Measurements from ENCODE around the gene CORO7. TPM values are rescaled to one million over a fixed set of nuclear protein-coding genes. Genes with fewer than 3 reads are reported as not detected.

CORO7 gene
- 10 to 100 TPM; 13.9 to 26.1 (median 18.5) TPM for polyA plus RNA-seq (ENCODE audit: insufficient read depth in 1 of 5, insufficient read length in 5 of 5, low replicate concordance in 1 of 5)
- long read RNA-seq, donor 1, partial matches to known transcripts, result 0 of 3 reads
- long read RNA-seq, donor 1, other reads (novel, unspliced or antisense), result 0 of 3 reads
- long read RNA-seq, donor 2, partial matches to known transcripts, result 0 of 1 reads
- long read RNA-seq, donor 2, other reads (novel, unspliced or antisense), result 0 of 1 reads
- long read RNA-seq, donor 3, partial matches to known transcripts, result 0 of 3 reads
- long read RNA-seq, donor 3, other reads (novel, unspliced or antisense), result 0 of 3 reads
- long read RNA-seq, donor 4, result 0 reads
- long read RNA-seq, donor 5, partial matches to known transcripts, result 0 of 1 reads
- long read RNA-seq, donor 5, other reads (novel, unspliced or antisense), result 0 of 1 reads
- long read RNA-seq, donor 6, partial matches to known transcripts, result 77 of 79 reads
- long read RNA-seq, donor 6, other reads (novel, unspliced or antisense), result 0 of 79 reads
- long read RNA-seq, donor 7, partial matches to known transcripts, result 108 of 160 reads
- long read RNA-seq, donor 7, other reads (novel, unspliced or antisense), result 48 of 160 reads
- long read RNA-seq, donor 8, partial matches to known transcripts, result 0 of 1 reads
- long read RNA-seq, donor 8, other reads (novel, unspliced or antisense), result 0 of 1 reads

DNA sequence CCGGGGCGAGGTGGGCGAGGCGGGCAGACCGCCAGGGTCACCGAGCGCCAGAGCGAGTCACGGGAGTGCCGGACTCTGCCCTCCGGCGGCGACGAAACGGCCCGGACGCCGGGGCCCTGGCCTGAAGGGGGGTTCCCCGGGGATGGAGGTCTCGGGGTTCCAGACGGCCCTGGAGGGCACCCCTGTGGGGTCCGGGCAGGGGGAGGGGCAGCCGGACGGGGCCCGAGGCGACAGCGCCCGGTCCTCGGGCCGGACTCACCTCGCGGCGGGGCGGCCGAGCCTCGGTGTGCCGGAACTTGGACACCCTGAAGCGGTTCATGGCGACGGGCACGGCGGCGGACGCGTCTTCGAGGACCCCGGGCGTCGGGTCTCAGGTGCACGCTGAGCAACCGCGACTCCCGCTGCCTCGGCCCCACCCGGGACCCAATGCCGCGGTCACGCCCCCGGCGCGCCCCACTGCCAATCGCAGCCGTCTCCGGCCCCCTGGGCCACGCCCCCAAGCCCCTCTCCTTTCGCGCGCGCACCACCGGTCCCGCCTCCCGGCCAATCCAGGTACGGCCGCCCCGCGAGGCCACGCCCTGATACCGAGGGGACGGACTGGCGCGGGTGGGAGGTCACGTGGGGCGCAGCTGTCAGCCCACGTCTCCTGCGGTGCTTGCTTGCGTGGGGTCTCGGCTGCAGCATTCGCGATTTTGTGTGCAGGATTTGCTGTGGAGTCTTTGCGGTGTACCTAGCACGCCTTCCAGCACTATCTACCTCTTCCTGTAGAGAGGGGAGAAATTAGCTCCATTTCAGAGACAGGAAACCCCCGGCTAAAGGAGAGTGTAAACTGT lies at the start of gene CORO7:
CORO7 (minus strand) TSS at position 397 of the 833 bp plus-strand sequence; CDS start at position 319, 78 bp downstream.
- DNase-seq, result peak; percentile 86 to 88

DNA sequence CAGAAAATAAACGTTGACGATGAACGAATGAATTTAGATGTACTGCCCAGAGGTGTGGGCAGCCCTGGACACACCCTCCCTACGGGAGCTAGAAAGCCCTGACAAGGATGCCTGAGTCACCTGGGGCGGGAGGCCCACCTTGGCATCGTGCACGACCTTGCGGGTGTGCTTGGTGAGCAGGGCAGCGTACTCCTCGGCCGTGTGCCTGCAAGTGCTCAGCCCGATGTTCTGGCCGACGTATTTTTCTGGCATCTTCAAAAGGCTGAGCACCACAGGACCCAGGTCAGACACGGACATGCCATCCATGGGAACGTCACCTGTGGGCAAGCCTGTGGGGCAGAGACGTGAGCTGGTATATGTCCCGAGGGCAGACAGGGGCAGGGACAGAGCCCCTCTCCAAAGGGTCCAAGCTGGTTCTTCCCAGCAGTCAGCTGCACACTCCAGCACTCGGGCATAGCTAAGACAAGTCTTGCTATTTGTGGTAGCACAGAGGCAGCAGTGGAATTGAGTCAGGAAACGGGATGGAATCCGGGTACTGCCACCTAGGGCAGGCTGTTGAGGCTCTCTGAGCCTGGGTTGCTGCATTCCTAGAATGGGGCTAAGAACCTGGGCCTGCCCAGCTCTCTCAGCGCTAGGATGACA lies 47.2 kb upstream of the CORO7 start:
- no peak for DNase-seq

DNA sequence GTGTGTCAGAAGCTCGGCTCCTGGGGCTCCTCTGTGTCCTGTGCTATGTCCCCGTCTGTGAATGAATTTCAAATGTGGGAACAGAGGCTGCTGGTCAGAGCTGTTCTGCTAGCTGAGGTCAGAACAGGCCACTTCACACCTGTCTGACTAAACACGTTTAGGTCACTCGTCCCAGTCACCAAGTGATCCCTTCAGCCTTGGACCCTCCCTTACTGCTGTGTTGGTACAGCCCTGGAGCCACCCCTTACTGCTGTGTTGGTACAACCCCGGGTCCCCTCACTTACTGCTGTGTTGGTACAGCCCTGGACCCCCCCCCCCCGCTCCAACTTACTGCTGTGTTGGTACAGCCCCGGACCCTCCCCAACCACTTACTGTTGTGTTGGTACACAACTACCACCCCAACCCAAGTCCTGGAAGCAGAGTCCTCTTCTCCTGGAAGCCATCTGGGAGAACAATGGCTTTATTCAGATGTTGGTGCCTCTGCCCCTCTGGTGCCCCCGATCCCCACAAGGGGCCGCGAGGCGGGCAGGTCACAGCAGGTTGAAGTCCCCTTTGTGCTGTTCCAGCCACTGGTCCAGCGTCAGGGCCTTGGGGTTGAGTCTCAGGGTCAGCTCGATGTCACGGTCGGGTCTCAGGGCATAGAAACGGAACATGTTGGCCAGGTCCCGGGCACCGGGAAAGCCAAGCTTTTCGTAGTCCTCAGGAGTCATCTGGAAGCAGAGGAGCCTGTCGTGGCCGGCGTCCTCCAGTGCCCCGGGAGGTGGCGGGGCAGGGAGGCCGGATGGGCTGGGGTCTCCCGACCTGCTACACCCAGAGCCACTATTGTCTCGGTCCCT lies 45.1 kb upstream of the CORO7 start:
- DNase-seq, result no peak

DNA sequence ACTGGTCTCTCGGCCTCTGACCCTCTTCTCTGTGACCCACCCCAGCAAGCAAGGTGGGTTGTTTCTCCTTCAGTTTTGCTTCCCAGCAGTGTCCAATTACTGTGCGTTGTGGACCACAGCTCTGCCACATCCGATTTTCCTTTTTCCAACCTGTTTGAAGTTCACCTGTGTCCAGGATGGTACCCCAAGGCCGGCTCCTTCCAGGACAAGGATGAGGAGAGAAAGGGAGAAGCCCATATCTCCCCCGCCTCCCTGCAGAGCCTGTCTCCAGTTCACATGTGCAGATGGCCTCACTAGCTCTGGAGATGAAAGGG lies 44.5 kb upstream of the CORO7 start:
- no peak for DNase-seq

DNA sequence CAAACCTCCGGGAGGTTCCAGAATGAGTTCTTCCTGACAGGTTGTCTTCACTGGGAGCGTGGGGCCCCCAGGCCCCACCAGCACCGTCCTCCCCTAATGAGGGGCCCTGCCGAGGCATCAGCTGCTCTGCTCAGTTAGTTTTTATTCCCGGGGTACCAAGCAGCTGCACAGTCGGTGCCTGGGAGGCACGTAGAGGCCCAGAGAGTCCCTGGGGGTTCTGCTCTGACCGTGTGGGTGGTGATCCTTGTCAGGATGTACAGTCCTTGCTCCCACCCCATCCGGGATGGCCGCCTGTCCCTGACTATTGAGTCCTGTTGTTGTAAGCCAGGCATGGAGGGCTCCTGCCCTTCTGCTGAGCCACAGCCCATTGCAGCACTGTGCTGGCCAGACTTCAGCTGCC lies 39.6 kb upstream of the CORO7 start:
- DNase-seq, result no peak

DNA sequence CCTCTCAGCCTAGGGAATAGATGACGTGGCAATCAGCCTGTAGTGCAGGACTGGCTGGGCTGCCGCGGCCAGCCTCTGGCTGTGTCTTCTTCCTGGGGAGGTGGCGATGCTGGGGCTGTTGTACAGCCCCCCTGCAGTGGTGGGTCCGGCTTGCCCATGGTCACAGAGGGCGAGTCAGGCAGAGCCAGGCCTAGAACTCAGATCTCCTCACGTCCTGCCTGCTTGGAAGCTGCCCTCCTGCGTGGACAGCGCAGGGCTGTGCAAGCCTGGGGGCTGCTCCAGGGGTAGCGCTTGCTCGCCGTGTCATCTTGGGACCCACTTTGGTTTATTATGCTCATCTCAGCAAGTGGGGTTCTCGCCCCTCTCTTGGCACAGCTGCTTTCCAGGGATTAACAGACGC lies 38.7 kb upstream of the CORO7 start:
- DNase-seq, result no peak

DNA sequence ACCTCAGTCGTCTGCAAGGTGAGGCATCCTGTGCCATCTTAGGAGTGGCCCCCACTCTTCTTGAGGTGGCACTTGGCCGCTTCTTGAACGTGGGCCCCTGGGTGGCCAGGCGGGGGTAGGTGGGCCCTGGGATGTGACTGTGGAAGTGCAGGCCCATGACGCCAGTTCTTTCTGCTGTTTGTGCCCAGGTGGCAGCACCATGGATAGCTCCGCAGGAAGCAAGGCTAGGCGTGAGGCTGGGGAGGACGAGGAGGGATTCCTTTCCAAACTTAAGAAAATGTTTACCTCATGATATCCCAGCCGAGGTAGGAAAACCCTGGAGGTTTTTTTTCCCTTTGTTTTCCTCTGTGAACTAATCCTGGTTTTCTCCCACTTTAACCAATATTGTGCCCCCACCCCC lies 38.2 kb upstream of the CORO7 start:
- DNase-seq, result no peak

DNA sequence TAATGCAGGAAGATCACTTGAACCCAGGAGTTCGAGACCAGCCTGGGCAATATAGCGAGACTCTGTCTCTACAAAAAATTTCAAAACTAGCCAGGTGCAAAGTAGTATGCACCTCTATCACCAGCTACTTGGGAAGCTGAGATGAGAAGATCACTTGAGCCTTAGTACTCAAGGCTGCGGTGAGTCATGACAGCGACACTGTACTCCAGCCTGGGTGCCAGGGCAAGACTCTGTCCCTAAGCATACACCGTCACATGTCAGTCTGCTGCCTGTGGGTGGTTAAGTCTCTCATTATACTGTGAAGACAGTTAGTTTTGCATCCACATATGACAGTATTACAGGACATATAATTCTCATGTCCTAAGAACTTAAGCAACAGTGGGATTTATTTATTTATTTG lies 36.3 kb upstream of the CORO7 start:
- DNase-seq, result no peak

DNA sequence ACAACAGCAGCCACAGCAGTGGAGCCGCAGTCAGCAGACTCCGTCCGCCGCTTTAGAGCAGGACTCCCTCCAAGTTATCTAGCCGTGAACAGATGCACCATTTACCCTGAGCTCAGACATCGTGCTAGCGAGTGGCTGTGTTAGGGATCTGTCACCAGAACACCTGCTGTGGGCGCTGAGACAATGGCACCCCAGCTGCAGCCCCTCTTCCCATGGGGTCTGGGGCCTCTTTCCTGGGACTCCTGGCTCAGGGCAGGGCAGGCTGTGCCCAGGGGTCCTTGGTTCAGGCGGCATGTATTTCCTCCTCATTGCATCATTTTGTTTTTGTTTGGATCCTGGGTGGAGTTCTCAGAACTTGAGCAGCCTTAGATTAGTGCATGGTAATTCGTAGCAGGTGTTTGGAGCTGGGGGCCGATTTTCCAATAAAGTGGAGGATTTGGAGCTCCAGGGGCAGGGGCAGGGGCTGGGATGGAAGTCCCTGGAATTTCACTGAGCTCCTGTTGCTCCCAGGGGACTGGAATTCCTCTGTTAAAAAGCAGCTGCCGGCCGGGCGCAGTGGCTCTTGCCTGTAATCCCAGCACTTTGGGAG lies 34.6 kb upstream of the CORO7 start:
- no peak for DNase-seq

DNA sequence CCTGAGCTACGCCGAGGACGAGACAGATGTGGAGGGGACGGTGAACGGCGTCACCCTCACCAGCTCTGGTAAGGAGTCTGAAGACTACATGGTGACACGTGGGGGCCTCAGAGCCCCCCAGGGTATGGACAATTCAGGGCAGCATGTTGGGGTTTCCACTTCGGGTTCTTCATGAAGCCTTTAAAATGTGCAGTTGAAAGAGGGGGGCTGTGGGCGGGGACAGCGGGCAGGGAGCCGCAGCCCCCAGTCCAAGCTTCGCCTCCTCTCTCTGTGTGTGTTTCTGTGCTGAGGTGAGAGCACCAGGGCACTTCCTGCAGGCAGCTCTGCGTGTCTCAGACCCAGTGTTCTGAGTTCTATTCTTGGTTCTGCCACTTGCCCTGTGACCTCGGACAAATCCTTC lies 34.0 kb upstream of the CORO7 start:
- DNase-seq, result no peak

DNA sequence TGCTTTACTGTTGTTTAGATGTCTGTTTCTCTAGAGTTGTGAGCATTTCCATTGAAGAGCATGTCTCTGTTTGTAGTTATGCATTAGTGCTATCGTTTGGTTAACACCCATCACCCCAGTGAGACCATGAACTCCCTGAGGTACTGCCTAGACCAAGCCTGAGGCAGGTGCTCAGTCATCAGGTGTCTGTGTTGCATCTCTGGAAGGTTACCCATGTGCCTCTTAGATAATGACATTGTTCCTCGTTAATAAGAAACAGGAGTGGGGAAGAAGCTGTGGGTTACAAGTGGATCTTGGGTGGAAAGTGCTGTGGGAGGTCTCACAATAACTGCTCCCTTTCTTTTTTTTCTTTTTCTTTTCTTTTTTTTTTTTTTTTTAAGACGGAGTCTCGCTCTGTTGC lies 27.6 kb upstream of the CORO7 start:
- no peak for DNase-seq

DNA sequence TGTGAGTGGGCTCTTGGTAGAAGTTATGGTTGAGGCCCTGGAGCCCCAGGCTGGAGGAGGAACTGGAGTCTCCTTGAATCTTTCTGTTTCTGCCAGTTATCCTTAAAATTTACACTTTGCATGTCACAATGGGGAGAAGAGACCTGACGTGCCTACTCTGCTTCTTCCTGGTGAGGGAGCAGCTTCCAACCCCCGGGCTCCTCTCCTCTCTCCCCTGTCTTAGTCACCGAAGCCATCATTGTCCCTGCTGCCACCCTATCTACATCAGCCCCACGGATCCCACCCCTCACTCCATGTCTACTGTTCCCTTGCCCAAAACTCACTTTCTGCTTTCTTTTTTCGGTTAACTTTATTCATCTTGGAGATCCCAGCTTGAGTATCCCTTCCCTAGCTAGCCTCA lies 26.9 kb upstream of the CORO7 start:
- DNase-seq, result no peak

DNA sequence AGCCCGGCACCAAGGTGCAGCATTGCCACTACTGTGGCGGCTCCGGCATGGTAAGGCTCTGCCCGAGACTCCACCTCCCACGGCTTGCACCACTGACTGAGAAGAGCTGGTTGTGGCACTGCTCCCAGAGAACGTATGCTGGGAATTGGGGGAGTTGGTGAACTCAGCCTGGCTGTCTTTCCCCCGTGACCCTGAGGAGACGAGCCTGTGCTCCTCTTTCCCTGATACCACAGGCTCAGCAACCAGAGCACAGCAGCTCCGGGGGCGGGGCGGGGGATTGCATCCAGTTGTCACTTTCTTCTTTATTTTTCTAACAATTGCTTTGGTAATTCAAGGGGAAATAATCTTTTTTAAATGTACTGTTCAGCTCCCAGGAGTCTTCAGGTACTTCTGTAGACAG lies 26.0 kb upstream of the CORO7 start:
- DNase-seq, result no peak

DNA sequence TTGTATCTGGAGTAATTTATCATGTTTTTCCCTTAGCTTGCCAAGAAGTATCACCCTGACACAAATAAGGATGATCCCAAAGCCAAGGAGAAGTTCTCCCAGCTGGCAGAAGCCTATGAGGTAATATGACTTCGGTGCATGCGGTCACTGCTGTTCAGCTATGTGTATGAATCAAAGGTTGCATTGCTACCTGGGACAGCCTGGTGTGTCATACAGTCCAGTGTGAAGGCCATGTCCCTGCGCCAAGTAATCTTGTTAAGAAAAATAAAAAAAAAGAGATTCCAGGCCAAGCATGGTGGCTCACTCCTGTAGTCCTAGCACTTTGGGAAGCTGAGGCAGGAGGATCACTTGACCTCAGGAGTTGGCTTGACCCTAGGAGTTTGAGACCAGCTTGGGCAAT lies 21.0 kb upstream of the CORO7 start:
- DNase-seq, result no peak

DNA sequence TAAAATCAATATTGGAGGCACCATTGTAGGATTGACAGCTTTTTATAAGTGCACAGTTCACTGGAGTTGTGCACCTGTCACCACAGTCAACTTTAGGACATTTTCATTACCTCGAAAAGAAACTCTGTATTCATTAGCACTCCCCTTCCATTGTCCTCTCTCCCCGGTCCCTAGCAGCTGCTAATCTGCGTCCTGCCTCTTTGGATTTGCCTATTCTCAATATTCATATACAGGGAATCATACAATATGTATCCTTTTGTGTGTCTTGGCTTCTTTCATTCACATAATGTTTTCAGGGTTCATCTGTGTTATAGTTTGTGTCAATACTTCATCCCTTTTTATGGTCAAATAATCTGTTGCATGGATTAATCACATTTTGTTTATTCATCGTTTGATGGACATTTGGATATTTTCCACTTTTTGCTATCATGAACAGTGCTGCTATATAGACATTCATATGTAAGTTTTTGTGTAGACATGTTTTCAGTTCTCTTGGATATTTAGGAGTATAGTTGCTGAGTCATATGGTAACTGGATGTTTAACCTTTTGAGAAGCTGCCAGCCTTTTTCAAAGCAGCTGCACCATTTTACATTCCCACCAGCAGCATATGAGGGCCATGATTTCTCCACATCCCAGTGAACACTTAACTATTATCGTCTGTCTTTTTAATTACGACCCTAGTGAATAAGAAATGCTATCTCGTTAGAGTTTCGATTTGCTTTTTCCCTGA lies 19.1 kb upstream of the CORO7 start:
- DNase-seq, result no peak

DNA sequence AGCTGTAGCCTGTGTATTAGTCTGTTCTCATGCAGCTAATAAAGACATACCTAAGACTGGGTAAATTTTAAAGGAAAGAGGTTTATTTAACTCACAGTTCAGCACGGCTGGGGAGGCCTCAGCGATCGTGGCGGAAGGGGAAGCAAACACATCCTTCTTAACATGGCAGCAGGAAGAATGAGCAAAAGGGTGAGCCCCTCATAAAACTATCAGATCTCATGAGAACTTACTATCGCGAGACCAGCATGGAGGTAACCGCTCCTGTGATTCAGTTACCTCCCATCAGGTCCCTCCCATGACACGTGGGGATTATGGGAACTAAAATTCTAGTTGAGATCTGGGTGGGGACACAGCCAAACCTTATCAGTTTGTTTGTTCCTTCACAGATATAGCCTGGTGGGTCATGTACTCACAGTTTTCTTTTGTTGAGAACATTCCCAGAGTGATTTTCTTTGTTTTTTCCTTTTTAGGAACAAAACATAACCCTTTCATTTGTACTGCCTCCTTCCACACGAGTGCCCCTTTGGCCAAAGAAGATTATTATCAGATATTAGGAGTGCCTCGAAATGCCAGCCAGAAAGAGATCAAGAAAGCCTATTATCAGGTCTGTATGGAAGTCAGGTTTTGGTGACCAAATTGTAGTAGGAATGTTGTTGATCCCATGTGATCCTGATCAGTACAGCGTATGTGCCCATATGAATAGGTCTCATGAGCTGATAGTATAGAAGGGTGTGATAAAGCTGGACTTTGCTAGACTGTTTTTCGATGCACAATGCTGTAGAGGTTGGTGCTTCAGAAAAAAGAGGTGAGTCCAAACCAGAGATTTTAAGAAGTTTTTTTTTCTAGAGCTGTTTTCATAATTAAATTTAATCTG lies 17.8 kb upstream of the CORO7 start:
- no peak for DNase-seq

DNA sequence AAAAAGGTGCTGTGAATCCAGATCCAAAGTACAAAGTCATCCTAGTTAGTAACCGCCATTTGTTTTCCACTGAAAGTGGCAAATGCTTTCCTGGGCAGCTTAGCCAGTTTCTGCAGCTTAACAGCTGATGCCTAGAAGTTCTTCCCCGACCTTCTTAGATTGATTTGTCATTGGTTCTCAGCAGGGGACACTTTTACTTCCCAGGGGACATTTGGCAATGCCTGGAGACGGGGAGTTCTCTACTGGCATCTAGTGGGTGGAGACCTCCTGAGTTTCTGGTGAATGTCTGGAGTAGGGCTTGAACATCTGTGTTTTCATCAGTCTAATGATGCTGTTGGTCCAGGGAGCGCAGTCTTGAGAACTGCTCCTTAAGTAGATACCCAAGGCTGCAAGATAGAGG lies 16.8 kb upstream of the CORO7 start:
- no peak for DNase-seq

DNA sequence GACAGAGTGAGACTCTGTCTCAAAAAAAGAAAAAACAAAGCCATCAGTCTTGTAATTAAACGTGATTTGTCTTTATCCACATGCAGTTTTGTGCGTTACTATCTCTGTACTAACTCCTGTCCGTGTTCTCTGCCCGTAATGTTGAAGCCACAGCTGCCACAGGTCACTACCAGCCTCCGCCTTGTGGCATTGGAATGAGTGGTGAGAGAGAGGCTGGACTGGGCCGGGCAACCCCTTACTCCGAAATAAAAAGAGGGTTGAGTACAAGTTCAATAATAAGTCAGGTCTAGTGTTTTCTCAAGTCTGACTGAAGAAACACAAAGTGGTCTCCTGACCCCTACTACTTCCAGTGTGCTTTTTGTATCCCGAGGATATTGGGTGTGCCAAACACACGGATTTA lies 14.6 kb upstream of the CORO7 start:
- no peak for DNase-seq

DNA sequence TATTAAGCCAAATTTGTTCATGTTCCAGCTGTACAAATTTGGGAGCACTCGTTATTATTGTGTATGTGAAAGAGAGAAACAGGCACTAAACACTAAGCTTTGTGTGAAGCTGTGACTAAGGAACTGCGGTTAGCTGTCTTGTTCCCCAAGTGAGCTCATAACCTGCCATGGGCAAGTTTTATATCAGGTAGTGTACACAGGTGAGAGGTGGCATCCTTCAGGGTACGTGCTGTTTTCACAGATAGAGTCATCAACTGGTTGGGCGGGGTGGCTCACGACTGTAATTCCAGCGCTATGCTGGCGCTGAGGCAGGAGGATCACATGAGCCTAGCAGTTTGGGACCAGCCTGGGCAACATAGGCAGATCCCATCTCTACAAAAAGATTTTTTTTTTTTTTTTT lies 12.1 kb upstream of the CORO7 start:
- no peak for DNase-seq

Data from right lung (tissue), 10 donors.